Skeletal muscle satellite cell (primary cell): ENCODE data around the gene MAP3K6.

Experiments used
- H3K27me3 ChIP-seq: 2 replicates; pipeline ENCODE4 v1.7.0; 2013; ENCODE audit warnings: low read length; ENCODE audit not compliant: control insufficient read depth, insufficient read depth
- H3K36me3 ChIP-seq: 2 replicates; pipeline ENCODE4 v1.7.0; 2013; ENCODE audit warnings: mild to moderate bottlenecking, control low read depth, low read length; ENCODE audit not compliant: insufficient read depth
- H3K4me1 ChIP-seq: 2 replicates; pipeline ENCODE4 v1.7.0; 2013; ENCODE audit warnings: low read length; ENCODE audit not compliant: control insufficient read depth, insufficient read depth
- H3K4me2 ChIP-seq: 2 replicates; pipeline ENCODE4 v1.7.0; 2013; ENCODE audit warnings: mild to moderate bottlenecking, low read length
- H3K4me3 ChIP-seq: 2 replicates; pipeline ENCODE4 v1.7.0; 2013; ENCODE audit warnings: low read length
- H3K9ac ChIP-seq: 2 replicates; pipeline ENCODE4 v1.7.0; 2013; ENCODE audit warnings: mild to moderate bottlenecking, low read depth, low read length, moderate library complexity
- H3K9me3 ChIP-seq: replicated peaks from 2 replicates; pipeline ENCODE4 v1.7.0; 2013; ENCODE audit warnings: mild to moderate bottlenecking, control low read depth, low read length

MAP3K6 gene

DNA sequence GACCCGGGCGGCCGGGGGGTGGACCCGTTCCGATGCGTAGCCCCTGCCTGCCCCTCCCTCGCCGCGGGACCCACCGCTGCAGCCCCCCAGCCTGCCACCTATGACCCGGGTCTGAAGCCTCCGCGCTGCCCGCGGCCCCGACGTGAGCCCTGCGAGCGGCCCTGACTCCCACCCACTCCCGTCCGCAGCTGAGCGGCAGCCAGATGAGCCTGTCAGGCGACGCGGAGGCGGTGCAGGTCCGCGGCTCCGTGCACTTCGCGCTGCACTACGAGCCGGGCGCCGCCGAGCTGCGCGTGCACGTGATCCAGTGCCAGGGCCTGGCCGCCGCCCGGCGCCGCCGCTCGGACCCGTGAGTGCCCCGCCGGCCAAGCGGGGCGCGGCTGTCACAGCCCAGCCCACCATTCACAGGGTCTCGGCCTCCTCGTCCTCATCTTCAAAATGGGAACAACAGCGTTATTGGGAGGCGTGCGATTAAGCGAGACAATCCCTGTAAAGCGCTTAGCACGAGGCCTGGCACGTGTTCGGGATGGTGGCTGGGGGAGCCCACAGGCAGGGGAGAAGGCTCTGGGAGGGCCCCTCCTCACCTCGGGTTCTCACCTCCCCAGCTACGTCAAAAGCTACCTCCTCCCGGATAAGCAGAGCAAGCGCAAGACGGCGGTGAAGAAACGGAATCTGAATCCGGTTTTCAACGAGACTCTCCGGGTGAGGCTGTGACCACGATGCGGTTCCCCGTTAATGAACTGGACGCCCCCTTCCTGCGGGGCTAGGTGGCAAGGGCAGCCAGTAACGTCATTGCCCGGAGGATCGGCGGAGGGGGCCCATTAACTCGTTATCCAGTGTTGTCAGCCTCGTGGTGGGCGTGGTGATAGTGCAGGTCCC, 16.7 kb downstream of the MAP3K6 start:
- Histone ChIP-seq H3K4me2 (peak overlapping the region; percentile 79), H3K36me3 (peaks cover under 1% of the 10 kb centered on the region), H3K4me1 (peaks cover 19% of the 10 kb centered on the region), H3K4me3 (peak overlapping the region; percentile 63), H3K9me3 (no peaks in the 10 kb centered on the region), H3K9ac (no peak overlapping the region), H3K27me3 (peaks cover 4% of the 10 kb centered on the region)

DNA sequence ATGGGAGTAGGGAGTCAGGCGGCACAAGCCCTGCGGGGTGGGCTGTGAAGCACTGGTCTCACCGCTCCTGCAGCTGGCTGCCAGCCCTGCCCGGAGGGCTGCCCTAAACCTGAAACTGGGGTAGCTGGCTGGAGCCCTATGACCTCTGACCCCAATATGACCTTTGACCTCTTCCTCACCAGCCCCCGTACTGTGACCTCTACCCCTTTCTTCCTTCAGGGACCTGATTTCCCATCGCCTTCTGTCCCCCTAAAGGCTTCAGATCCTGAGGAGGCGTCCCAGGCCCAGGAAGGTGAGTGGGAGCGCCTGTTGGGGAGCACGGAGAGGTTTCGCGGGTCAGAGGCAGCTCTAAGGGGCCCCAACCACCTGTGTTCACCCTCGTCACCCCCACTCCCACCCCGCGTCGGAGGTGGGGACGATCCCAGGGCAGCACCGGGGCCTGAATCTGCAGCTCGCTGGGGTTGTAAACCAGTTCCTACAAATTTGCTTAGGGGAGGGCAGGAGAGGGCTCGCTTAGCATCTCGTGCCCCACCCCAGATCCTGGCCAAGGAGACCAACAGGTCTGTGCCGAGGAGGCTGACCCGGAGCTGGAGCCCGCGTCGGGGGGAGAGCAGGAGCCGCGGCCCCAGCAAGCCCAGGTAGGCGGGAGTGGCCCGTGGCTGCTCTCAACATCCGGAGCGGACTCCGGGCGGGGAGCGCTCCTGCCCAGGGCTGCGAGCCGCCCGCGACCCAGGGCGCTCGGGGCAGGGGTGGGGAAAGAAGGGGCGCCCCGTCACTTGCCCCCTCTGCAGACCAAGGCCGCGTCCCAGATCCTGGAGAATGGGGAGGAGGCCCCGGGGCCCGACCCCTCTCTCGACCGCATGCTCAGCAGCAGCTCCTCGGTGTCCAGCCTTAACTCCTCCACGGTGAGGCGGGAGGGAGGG, 17.6 kb downstream of the MAP3K6 start:
- peak overlapping the region; percentile 79 for H3K4me2 ChIP-seq
- no peaks in the 10 kb centered on the region for H3K36me3 ChIP-seq
- peaks cover 19% of the 10 kb centered on the region for H3K4me1 ChIP-seq
- peaks cover 4% of the 10 kb centered on the region for H3K27me3 ChIP-seq
- H3K9ac ChIP-seq, result no peak overlapping the region
- peak overlapping the region; percentile 63 for H3K4me3 ChIP-seq
- H3K9me3 ChIP-seq, result no peaks in the 10 kb centered on the region

DNA sequence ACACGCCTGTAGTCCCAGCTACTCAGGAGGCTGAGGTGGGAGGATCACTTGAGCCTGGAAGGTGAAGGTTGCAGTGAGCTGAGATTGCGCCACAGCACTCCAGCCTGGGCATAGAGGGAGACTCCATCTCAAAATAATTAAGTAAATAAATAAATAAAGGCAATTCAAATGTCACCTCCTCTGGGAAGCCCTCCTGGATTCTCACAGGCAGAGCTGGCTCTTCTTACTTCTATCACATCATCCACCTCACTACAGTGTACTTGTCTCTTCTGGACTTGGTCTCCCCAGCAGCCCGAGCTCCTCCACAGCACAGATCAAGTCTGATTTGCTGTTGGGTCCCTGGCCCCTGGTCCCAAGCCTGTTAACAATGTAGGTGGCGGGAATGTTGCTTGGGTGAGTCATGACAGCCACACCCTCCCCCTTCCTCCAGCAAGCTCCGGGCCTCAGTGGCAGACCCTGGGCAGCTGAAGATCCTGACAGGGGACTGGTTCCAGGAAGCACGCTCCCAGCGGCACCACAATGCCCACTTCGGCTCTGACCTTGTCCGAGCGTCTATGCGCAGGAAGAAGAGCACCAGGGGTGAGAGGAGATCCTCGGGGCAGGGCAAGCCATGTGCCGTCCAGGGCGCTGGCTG, 19.7 kb downstream of the MAP3K6 start:
- no peak overlapping the region for H3K4me2 ChIP-seq
- H3K4me3 ChIP-seq, result no peak overlapping the region
- peaks cover 4% of the 10 kb centered on the region for H3K27me3 ChIP-seq
- no peaks in the 10 kb centered on the region for H3K36me3 ChIP-seq
- no peak overlapping the region for H3K9ac ChIP-seq
- H3K9me3 ChIP-seq, result no peaks in the 10 kb centered on the region
- peaks cover 27% of the 10 kb centered on the region for H3K4me1 ChIP-seq

DNA sequence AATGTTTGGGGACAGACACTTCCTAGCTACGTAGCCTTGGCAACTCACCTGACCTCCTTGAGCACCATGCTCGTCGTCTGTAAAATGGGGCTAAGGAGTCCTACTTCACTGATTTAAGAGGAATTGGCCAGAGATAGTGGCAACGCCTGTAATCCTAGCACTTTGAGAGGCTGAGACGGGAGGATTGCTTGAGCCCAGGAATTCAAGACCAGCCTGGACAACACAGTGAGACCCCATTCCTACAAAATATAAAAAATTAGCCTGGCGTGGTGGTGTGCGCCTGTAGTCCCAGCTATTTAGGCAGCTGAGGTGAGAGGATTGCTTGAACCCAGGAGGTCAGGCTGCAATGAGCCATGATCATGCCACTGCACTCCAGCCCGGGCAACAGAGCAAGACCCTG, 20.4 kb downstream of the MAP3K6 start:
- H3K9ac ChIP-seq, result no peak overlapping the region
- peaks cover 35% of the 10 kb centered on the region for H3K4me1 ChIP-seq
- H3K9me3 ChIP-seq, result no peaks in the 10 kb centered on the region
- H3K36me3 ChIP-seq, result no peaks in the 10 kb centered on the region
- H3K4me2 ChIP-seq, result no peak overlapping the region
- no peak overlapping the region for H3K4me3 ChIP-seq
- H3K27me3 ChIP-seq, result peaks cover 4% of the 10 kb centered on the region

DNA sequence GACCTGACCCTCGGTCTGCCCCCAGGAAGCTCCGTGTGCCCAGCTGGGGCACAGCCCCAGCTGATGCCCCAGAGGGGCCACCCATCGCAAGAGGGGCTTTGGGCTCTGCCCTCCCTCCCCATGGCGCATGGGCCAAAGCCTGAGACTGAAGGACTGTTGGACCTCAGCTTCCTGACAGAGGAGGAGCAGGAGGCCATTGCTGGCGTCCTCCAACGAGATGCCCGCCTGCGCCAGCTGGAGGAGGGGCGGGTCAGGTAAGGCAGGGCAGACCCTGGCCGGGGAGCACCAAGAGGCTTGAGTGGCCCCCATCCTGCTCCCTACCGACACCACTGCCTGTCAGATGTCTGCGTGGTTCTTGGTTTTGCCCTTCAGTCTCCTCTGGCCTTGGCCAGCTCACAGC, 21.5 kb downstream of the MAP3K6 start:
- Histone ChIP-seq H3K4me3 (no peak overlapping the region), H3K36me3 (no peaks in the 10 kb centered on the region), H3K27me3 (peaks cover 3% of the 10 kb centered on the region), H3K9me3 (no peaks in the 10 kb centered on the region), H3K4me1 (peaks cover 42% of the 10 kb centered on the region), H3K9ac (no peak overlapping the region), H3K4me2 (no peak overlapping the region)

DNA sequence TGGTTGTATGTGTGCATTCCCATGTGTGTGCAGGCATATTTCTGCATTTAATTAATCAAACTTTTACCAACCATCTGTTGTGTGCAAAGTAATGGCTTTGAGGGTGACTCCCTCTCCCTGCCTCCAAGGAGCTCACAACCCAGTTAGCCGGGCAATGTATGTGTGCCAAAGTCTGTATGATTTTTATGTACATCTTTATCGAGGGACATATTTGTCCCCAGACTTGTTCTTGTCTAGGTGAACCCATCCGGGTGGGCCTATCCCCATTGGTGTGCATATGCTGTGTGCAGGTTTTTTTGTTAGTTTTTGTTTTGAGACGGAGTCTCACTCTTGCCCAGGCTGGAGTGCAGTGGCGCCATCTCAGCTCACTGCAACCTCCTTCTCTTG, 23.1 kb downstream of the MAP3K6 start:
- Histone ChIP-seq H3K4me2 (no peak overlapping the region), H3K4me1 (peaks cover 28% of the 10 kb centered on the region), H3K4me3 (no peak overlapping the region), H3K9me3 (no peaks in the 10 kb centered on the region), H3K36me3 (no peaks in the 10 kb centered on the region), H3K27me3 (no peaks in the 10 kb centered on the region), H3K9ac (no peak overlapping the region)

DNA sequence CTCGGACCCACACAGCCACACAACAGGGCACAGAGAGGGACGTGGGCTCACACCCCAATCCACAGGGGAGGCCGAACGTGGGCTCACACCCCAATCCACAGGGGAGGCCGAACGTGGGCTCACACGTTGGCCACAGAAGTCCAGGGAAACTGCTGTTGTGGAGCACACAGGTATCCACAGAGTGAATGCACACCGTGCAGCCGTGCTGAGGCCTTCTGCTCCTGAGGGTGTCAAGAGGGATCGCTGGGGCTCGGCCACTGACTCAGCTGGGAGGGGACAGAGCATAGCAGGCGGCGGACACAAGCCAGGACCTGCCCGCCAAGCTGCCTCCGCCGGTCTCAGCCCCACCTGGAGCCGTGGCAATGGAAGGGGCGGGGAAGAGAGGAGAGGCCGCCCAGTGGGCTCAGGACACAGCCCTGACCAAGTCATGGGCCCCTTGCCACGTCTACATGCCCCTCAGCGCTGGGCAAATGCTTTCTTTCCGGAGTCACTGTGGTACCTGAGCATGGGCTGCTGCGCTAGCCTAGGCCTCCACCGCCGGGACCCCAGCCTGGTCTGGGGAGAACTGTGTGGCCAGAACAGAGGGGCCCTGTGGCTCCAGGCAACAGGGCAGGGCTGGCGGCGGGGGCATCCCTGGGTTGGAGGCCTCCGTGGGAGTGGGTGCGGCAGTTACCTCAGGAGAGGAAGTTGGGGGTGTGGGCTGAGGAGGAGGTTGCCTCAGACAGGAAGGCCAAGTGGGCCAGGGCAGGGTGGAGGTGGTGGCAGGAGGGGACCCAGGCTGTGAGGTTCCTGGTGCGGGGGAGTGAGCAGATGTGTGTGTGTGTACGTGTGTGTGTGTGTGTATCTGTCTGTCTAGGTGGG, 23.8 kb downstream of the MAP3K6 start:
- Histone ChIP-seq H3K9me3 (no peaks in the 10 kb centered on the region), H3K27me3 (no peaks in the 10 kb centered on the region), H3K4me2 (no peak overlapping the region), H3K4me1 (peaks cover 28% of the 10 kb centered on the region), H3K9ac (no peak overlapping the region), H3K36me3 (no peaks in the 10 kb centered on the region), H3K4me3 (no peak overlapping the region)

DNA sequence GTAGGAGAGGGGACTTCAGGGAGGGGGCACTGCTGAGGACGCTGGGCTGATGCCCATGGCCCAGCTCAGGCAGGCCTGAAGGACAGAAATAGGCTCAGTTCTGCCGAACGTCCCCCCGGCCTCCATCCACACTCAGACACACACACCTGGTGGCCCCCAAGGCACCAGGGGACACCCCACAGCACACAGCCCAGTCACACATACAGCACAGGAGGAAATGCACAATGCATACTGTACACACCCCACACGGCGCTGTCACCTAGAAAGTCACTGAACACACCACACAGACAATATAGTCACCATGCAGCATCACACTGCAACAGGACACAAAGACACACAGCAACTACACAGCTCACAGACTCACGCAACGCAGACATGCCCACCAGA, 24.4 kb downstream of the MAP3K6 start:
- no peak overlapping the region for H3K9ac ChIP-seq
- no peaks in the 10 kb centered on the region for H3K27me3 ChIP-seq
- peaks cover 26% of the 10 kb centered on the region for H3K4me1 ChIP-seq
- H3K4me2 ChIP-seq, result no peak overlapping the region
- H3K4me3 ChIP-seq, result no peak overlapping the region
- no peaks in the 10 kb centered on the region for H3K36me3 ChIP-seq
- no peaks in the 10 kb centered on the region for H3K9me3 ChIP-seq

DNA sequence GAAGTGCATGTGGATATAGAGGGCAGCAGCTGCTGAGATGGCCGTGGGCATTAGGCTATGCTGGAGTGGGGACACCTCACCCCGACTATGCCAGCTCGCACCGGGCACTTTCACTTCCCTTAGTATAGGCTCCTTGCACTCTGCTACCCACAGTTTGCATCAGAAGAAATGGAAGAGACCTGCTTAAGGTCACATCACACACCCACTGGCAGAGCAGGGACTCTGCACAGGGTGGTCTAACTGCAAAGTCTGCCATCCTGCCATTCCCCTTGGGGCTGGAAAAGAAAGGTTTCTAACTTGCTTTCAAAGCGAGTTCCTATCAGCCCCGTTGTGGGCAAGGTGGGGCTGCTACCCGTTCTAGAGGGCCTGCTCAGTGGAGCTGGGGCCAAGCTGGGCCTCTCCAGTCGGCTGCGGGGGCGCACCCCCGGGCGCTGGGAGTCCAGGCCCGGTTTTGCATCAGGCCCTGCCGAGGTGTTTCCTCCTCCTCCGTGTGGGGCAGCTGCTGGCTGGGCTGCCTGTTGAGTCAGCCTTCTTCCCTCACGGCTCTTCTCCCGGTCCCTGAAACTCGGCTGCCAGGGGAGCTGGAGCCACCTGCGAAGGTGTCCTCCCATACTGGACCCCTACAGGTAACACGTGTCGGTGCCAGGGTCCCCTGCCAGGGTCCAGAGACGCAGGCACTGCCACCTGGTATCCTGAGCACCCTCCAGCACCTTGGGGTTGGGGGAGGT, 25.1 kb downstream of the MAP3K6 start, which contains the start of gene SYTL1:
Gene SYTL1, plus strand, starts transcription at position 498 of the 728 bp plus-strand sequence. CDS start 3,313 bp downstream, outside the sequence.
- Histone ChIP-seq H3K4me3 (no peak within 1 kb of the TSS), H3K4me2 (peak within 1 kb of the TSS; percentile 55), H3K36me3 (peaks cover 6% of the 10 kb centered on the region), H3K9ac (no peak within 1 kb of the TSS), H3K4me1 (peaks cover 23% of the 10 kb centered on the region), H3K27me3 (no peaks in the 10 kb centered on the region), H3K9me3 (no peaks in the 10 kb centered on the region)

DNA sequence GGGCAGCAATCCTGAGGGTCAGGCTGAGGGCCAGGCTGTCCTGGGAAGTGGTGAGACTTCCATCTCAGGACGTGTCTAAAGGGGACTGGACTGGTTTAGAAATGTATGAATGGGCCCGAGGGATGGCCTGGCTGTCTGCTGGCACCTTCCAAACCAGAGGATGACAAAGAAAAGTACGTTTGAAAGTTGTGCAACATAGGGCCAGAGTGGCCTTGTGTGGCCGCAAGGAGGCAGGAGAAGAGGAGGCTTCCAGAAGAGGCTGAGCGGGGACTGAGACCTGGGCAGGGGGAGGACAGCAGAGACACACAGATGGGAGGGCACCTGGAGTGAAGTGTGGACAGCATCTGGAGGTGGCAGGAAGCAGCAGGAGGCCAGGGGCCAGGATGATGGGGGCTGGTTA, 27.5 kb downstream of the MAP3K6 start:
- Histone ChIP-seq H3K4me2 (no peak overlapping the region), H3K4me1 (peaks cover 23% of the 10 kb centered on the region), H3K4me3 (no peak overlapping the region), H3K36me3 (peaks cover 30% of the 10 kb centered on the region), H3K27me3 (no peaks in the 10 kb centered on the region), H3K9me3 (no peaks in the 10 kb centered on the region), H3K9ac (no peak overlapping the region)
